GM21515 (cell line): ENCODE data around the gene TES.
A peak's percentile ranks its signal among the peaks of the same experiment; 100 is the strongest.
"Not testable (repeated sequence)": the region's sequence is repeated elsewhere in the genome, so short reads cannot be mapped to it uniquely, and the experiment has no call there.

Experiments used
- ATAC-seq: cut with Tn5 transposase; IDR thresholded peaks from one replicate; pipeline ENCODE4 v1.9.1; 2021; ENCODE audit not compliant: unreplicated experiment

The TES gene, protein sequence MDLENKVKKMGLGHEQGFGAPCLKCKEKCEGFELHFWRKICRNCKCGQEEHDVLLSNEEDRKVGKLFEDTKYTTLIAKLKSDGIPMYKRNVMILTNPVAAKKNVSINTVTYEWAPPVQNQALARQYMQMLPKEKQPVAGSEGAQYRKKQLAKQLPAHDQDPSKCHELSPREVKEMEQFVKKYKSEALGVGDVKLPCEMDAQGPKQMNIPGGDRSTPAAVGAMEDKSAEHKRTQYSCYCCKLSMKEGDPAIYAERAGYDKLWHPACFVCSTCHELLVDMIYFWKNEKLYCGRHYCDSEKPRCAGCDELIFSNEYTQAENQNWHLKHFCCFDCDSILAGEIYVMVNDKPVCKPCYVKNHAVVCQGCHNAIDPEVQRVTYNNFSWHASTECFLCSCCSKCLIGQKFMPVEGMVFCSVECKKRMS

DNA sequence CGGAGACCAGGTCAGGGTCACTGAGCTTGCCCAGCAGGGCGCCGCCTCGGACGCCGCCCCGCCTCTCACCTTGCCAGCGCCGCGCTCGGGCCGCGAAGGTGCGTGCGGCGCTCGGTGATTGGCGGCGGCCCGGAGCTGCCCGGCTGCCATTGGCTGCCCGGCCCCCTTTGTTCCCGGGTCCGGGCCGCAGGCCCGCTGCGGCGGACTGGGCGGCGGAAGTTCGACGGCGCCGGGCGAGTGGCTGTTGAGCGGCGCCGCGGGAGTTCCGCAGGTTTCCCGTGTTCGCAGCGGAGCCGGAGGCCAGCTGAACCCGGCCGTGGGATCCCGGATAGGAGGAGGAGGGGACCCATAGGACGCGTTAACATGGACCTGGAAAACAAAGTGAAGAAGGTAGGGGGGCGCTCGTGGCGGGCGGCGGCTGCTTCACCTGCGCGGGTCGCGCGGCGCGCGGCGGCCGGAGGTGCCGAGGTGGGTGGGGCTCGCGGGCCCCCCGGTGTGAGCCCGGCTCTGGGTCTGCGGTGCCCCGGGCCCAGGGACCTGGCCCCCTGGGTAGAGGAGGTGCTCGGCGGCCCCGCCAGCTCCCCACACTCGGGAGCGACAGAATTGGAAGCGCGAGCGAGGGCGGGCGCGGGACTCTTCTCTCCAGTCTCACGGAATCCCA is at the start of gene TES:
Gene TES, plus strand, starts transcription at position 195 of the 661 bp plus-strand sequence. Its CDS starts 169 bp downstream, at position 364.
- ATAC-seq: peak; percentile 86

DNA sequence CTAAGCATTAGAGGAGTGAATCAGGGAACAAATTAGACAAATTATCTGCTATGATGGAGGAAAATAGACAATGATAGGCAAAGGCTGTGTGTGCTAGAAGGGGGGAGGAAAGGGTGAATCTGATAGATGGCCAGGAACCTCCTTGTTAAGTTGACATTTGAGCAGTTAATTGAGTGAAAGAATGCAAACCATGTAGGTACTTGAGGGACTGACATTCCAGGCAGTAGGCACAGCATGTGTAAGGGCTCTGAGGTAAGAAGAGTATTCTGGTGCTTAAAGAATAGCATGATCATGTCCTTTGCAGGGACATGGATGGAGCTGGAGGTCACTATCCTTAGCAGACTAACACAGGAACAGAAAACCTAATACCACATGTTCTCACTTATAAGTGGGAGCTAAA is 48.6 kb upstream of the TES start:
- ATAC-seq: no peak

DNA sequence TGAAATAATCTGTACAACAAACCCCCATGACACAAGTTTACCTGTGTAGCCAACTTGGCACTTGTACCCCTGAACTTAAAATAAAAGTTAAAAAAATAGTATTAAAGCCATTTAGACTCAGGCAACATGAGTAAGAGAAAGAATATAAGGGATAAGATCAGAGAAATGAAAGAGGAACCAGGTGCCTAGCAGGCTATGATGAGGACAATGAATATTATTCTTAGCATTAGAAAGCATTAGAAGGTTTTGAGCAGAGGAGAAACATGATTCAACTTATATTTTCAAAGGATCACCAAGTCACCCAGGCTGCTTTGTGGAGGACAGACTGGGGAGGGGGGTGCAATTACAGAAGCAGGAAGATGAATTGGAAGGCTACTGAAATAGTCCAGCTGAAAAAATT is 48.1 kb upstream of the TES start:
- peak; percentile 48 for ATAC-seq

DNA sequence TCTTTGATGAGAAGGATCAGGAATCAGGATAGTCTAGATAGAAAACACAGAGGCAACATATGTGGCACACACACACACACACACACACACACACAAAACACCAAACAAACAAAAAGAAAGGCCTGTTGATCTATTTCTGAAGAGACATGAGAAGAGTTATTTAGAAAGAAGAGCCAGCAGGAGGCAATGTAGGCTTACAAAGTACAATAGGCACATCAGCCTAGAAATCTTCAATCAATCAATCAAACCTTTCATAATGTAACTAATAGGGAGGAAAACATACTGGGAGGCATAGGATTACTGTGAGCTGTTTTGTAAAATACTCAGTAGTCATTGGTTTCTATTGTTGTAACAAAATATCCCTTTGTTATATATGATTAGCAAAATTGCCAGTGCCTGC is 47.3 kb upstream of the TES start:
- ATAC-seq: no peak

DNA sequence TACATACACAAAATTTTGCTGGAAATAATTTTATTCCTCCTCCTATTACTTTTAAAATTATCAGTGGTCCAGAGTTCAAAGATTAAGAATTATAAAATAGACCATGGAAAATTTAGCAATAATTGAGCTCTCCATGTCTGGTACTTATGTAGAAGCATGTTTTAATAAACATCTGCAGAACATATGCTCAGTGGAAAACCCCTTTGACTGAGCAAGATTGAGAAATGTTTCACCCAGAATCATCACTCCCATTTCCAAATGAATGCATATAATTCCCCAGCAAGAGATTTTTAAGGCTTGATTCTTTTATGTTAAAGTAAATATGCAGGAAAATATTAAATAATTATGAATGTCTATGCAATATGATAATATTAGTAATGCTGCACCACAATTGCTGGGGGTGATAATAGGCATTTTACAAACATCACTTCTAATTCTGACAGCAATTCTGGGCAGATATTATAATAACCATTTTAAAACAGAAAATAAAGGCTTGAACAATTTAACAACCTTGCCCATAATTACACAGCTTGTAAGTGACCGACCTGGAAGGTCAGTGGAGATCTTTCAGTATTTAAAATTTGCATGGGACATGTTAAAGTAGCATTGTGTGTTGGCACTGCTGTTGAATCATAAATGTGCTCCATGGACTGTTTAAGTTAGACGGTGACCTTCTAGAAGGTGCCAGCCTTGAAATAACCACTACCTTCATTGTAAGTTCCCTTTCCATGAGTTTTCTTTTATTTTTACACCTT is 45.6 kb upstream of the TES start:
- no peak for ATAC-seq

DNA sequence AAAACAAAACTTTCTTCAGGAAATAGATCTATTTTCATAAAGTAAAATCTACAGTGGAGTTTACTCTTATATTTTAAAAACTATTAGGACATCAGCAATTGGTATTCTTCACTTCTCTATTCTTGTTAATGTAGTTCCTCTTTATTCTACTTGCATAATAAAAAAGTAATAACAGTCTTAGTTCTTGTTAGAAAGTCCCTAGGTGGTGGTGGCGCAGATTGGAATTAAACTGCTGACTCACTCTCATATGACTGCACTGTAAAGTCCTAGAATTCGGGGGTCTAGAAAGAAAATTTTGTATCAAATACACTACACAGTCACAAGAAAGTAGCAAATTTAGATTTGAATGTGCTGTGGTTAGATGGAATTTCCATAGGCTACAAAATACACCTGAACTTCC is 44.6 kb upstream of the TES start:
- ATAC-seq: peak; percentile 67

DNA sequence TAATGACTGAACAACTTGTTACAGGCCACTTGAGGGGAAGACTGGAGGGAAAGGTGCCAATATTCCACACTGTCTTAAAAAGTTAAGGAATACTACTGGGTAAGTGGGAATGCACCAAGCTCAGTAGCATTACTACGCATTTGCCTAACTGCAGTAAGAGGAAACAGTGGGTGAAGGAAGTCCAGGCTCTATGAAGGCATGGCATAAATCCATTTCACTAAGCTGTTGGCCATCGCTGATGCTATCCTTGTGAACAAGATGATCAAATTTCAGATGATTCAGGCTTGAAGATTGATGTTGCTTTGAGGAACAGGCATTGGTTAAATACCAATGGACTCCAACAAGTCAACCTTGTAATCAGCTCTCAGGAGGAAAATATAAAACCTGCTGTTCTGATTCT is 44.2 kb upstream of the TES start:
- ATAC-seq: no peak

DNA sequence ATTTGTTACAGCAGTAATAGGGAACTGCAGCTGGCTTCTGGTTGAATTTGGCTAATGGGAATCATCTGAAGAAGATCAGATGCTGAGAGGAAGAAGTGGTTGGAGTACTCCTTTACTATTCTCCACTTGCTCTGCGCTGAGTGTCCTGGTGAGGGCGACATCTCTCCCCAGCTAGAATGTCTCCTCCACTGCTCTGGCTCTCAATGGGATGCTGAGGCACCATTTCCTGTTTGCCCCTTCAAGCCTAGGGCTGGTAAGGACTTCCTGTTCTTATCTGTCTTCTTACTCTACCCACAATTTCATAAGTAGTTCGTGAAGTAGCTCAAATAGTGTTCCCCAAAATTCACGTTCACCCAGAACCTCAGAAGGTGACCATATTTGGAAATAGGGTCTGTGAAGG is 43.2 kb upstream of the TES start:
- no peak for ATAC-seq

DNA sequence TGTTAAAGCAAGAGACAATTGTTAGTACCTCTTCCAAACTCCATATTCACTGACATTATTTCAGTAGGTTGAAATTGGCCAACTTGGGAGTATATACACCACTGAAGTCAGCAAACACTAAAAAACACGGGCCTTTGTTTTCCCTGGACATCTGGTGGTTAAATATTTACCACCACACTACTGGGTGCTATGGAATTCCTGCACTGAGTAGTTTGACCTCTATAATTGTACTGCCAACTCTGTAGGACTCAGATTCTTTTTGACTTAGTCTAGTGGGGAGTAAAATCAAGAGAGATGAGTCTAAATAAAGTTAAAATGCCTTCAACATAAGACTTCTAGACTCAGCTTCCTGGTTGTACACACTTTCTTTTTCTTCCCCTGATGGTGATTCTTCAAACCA is 41.3 kb upstream of the TES start:
- ATAC-seq: no peak

DNA sequence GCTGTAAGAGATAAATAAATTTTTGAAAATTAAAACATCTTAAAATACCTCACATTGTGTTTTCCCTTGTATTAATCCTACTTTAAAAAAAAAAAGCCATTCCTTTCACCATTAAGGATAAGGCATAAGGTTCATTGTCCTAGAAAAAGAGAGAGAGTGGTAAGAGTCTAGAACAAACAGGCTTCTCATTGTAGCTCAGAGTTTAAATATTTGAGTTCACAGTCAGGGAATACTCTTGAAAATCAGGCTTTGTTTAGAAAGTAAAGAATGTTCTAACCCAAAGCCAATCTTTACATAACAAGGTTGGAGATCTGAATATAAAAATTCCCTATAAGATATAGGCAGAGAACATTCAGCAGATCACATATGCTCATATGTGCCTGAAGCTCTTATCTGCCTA is 40.2 kb upstream of the TES start:
- ATAC-seq: no peak

DNA sequence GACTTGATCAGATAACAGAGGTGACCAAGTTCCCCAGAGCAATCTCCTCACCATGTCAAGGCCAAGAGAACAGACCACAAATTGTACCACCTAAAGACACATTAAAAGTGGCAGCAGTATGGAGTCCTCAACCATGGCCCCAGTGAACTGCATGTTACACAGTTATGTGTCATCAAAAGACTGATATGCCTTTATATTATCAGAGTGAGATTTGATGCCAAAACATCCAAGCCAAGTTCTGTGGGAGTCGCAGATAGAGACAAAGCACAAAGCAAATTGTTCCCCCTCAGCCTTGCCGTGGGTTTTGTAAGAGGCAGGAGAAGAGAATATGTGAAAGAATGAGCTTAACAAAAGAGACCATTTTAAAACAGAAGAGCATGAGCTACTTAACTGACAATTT is 39.2 kb upstream of the TES start:
- ATAC-seq: no peak

DNA sequence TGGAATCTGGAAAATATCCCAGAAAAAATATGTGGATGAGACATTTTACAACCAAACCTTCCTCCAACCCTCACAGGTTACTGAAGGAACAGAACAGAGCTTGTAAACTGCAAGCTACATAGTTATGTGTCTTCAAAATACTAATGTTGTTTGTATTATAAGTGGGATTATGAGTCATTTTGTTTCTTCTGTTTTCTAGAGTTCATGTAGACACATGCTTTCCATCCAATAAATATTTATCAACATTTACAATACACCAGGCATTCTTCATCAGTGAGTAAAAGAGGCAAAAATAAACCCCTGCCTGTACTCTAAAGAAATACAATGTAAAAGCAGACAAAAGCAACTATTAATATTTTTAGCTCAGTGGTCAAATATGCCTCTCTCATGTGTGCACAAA is 38.0 kb upstream of the TES start:
- ATAC-seq: no peak

DNA sequence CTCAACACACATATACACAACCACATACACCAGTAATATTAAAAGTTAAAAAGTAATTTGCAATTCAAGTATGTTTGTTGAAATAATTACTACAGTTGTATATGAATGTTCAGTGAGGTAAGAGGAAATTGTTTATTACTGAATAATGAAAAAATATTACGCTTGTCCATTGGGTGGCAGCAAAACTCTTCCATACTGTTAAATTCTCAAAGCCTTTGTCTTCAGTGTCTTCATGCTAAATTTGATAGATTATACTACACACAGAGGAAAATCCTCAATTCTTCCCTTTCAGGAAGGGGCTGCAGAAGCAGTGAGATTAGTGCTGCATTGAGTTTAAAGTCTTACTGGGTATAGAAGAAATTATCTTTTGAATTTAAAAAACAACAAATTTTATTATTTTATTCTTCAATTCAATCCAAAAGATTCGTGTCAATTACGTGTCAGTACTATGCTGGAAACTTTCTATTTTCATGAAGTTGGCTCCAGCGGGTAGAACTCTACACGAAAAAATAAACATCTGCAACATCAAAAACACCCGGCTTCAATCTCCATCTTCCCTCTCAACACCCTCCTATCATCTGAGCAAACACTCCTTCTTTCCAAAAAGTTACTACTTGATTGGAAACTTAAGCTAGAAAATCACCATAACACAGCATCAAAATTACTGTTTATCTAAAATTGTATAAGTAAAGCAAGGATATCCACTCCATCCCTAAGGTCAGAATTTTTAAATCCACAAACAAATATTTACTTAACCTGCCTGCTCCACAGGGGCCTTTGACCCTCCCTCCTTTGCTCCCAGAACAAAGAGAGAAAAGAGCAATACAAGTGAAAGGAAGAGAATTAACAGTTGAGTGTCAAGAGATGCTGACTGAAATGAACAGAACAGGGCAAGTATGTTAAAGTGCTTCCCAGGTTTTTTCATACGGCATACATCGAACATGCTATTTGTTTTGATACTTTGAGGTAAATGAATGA is 37.0 kb upstream of the TES start:
- peak; percentile 51 for ATAC-seq

DNA sequence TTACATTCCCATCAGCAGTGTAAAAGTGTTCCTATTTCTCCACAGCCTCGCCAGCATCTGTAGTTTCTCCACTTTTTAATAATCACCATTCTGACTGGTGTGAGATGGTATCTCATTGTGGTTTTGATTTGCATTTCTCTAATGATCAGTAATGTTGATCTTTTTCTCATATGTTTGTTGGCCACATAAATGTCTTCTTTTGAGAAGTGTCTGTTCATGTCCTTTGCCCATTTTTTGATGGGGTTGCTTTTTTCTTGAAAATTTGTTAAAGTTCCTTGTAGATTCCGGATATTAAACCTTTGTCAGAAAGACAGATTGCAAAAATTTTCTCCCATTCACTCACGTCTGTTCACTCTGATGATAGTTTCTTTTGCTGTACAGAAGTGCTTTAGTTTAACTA is 35.2 kb upstream of the TES start:
- ATAC-seq: not testable (repeated sequence)

DNA sequence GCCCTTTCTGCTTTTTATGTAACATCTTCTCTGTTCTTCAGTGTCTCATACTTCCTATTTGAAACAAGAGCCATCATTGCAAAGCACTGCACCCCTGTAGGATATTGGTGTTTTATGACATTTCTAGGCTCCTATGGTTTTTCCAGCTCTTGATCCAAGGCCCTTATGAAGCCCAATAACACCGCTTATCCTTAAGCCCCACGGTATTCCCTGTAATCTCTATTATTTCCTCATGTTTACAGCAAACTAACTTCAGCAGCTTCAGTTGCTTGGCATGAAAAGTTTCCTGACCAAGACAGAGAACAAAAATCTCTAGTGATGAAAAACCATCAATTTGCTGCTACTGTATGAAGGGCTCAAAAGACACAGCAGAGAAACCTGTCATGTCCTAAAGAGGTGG is 34.1 kb upstream of the TES start:
- no peak for ATAC-seq

DNA sequence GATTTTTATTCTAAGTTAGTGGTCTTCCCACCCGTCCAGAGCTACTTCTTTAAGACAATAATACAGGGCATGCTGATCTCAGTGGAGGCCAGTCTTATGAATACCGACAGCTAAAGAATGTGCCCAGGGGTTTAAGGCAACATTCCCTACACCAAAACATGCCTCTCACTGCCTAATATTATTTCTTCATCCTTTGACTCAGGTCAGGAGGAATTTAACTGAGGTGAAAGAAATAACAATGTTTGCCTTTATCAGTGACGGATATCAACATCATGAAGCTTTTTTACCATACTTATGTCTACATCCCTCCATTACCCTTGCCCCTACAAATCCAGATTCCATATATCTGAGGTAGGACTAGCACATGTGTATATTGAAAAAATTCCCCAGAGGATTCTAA is 33.3 kb upstream of the TES start:
- no peak for ATAC-seq

DNA sequence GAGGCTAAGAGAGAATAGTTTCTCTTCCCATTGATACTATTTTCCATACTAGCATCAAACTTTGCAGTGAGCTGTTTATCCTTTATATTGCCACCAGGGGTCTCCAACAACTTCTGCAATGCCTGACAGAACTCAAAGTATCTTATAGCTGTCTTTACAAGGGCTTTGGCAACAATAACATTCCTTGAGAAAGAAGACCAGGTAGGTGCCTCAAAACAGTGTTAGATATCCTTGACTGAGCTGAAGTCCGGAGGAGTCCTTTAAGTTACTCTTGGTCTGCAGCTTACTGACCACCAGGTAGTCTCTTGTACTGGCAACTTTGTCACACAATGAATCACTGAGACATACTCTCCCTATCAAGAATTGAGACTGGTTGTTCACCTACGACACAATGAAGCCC is 30.0 kb upstream of the TES start:
- ATAC-seq: peak; percentile 97

DNA sequence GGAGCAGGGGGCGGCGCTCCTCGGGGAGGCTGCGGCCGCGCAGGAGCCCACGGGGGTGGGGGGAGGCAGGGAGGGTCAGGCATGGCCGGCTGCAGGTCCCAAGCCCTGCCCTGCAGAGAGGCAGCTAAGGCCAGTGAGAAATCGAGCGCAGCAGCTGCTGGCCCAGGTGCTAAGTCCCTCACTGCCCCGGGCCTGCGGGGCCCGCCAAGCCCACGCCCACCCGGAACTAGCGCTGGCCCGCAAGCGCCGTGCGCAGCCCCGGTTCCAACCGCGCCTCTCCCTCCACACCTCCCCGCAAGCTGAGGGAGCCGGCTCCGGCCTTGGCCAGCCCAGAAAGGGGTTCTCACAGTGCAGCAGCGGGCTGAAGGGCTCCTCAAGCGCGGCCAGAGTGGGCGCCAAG is 28.3 kb upstream of the TES start:
- ATAC-seq: no peak

DNA sequence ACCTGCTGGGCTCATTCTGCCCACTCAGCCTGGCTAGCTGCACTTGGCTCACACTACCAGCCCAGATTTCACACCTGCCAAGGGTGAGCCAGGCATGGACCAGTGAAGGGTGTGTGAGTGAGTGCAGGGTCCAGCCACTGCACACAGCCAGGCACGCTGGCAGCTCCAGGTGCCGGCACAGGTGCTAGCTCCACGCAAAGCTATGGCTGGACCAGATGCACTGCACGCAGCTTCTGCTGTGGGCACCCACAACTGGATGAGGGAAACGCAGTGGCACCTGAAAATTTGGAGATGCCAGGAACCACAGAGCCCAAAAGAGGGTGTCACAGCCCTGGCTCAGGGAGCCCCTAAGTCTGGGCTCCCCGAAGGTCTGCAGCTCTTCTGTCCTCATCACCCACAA is 24.9 kb upstream of the TES start:
- ATAC-seq: no peak

DNA sequence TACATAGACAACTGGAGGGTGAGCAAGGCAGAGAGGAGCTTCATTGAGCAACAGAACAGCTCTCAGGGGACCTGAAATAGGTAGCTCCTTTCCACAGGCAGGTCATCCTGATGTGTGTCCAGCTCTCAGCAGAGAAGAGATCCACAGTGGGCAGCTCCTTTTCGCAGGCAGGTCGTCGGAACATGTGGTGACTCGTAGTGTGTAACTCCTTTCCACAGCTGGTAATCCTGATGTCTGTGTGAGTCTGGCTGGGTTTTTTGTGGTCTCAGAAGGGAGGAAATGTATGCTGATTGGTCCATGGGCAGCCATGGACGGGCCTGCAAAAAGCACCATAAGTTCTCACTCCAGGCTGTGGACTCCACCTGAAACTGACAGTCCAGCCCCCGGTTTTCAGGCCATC is 24.4 kb upstream of the TES start:
- no peak for ATAC-seq

DNA sequence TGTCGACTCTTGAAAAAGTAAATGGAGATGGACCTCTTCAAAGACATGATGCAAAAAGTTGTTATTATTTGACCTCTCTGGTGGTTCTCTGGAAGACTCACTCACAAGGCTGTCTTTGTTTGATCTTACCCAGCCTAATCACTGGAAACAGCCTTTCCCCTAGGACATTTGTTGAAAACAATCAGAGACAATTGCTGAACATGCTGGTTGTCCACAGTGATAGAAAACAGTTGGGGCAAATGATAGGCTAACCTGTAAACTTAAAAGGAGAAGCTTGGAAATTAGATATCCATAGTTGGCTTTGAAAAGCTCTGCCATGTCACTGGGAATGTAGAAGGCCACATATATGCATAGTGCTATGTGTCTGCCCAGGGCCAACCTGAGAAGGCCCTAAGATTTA is 22.9 kb upstream of the TES start:
- no peak for ATAC-seq
